Effector memory CD4-positive, alpha-beta T cell (primary cell): ENCODE results near the gene UAP1.
"Not testable (repeated sequence)": the region's sequence is repeated elsewhere in the genome, so short reads cannot be mapped to it uniquely, and the experiment has no call there.

ENCODE experiments used
- DNase-seq, 3 donors: peaks; one replicate each; pipeline ENCODE4 v3.0.0-alpha.2; 2020
- H3K27ac ChIP-seq: 2 replicates; pipeline ENCODE4 v1.7.0; 2013; ENCODE audit warnings: mild to moderate bottlenecking, low read length, moderate library complexity; ENCODE audit not compliant: insufficient read depth, poor library complexity, severe bottlenecking
- H3K27me3 ChIP-seq: replicated peaks from 2 replicates; pipeline ENCODE4 v1.7.0; 2013; ENCODE audit warnings: mild to moderate bottlenecking, low read length; ENCODE audit not compliant: insufficient read depth, control insufficient read depth, poor library complexity, severe bottlenecking
- H3K36me3 ChIP-seq: 2 replicates; pipeline ENCODE4 v1.7.0; 2013; ENCODE audit warnings: mild to moderate bottlenecking, low read length, moderate library complexity; ENCODE audit not compliant: control insufficient read depth, insufficient read depth
- H3K4me1 ChIP-seq: 2 replicates; pipeline ENCODE4 v1.7.0; 2013; ENCODE audit warnings: low read length, mild to moderate bottlenecking; ENCODE audit not compliant: control insufficient read depth, insufficient read depth, poor library complexity, severe bottlenecking
- H3K4me3 ChIP-seq: 2 replicates; pipeline ENCODE4 v1.7.0; 2013; ENCODE audit warnings: low read length, low read depth, mild to moderate bottlenecking; ENCODE audit not compliant: insufficient read depth, poor library complexity, severe bottlenecking
- H3K9me3 ChIP-seq: 2 replicates; pipeline ENCODE4 v1.7.0; 2013; ENCODE audit warnings: mild to moderate bottlenecking, low read length, moderate library complexity; ENCODE audit not compliant: control insufficient read depth

The UAP1 gene

GRCh38 chr1:162580308-162580707, 18.8 kb downstream of the UAP1 start:
- no peak overlapping the region for H3K27ac ChIP-seq
- H3K9me3 ChIP-seq = no peaks in the 10 kb centered on the region
- peaks cover 24% of the 10 kb centered on the region for H3K36me3 ChIP-seq
- H3K4me1 ChIP-seq = no peaks in the 10 kb centered on the region
- H3K27me3 ChIP-seq = no peaks in the 10 kb centered on the region
- DNase-seq = no peak
- H3K4me3 ChIP-seq = no peak overlapping the region

GRCh38 chr1:162582901-162583300, 21.4 kb downstream of the UAP1 start:
- not testable (repeated sequence) for H3K4me3 ChIP-seq, DNase-seq, H3K27ac ChIP-seq, H3K27me3 ChIP-seq, H3K9me3 ChIP-seq, H3K4me1 ChIP-seq
- H3K36me3 ChIP-seq = peaks cover 32% of the 10 kb centered on the region

- not testable (repeated sequence) for H3K27me3 ChIP-seq, H3K27ac ChIP-seq, DNase-seq, H3K4me1 ChIP-seq, H3K9me3 ChIP-seq, H3K4me3 ChIP-seq
- H3K36me3 ChIP-seq = peaks cover 31% of the 10 kb centered on the region
Observed at GRCh38 chr1:162585101-162585500, 23.6 kb downstream of the UAP1 start.

GRCh38 chr1:162587347-162587746, 25.8 kb downstream of the UAP1 start:
- no peak for DNase-seq
- H3K4me3 ChIP-seq = no peak overlapping the region
- no peaks in the 10 kb centered on the region for H3K4me1 ChIP-seq
- peaks cover 24% of the 10 kb centered on the region for H3K36me3 ChIP-seq
- H3K9me3 ChIP-seq = no peaks in the 10 kb centered on the region
- no peaks in the 10 kb centered on the region for H3K27me3 ChIP-seq
- no peak overlapping the region for H3K27ac ChIP-seq

- no peak for DNase-seq
- no peak overlapping the region for H3K27ac ChIP-seq
- H3K27me3 ChIP-seq = no peaks in the 10 kb centered on the region
- H3K4me3 ChIP-seq = no peak overlapping the region
- no peaks in the 10 kb centered on the region for H3K9me3 ChIP-seq
- peaks cover 20% of the 10 kb centered on the region for H3K36me3 ChIP-seq
- H3K4me1 ChIP-seq = no peaks in the 10 kb centered on the region
Observed at GRCh38 chr1:162587761-162588260, 26.3 kb downstream of the UAP1 start.

- no peak overlapping the region for H3K27ac ChIP-seq
- H3K27me3 ChIP-seq = no peaks in the 10 kb centered on the region
- H3K36me3 ChIP-seq = peaks cover 15% of the 10 kb centered on the region
- H3K9me3 ChIP-seq = no peaks in the 10 kb centered on the region
- H3K4me3 ChIP-seq = no peak overlapping the region
- DNase-seq = no peak
- H3K4me1 ChIP-seq = no peaks in the 10 kb centered on the region
Observed at GRCh38 chr1:162590101-162590500, 28.6 kb downstream of the UAP1 start.

- Histone ChIP-seq H3K27ac (no peak overlapping the region), H3K9me3 (no peaks in the 10 kb centered on the region), H3K27me3 (no peaks in the 10 kb centered on the region), H3K36me3 (peaks cover 15% of the 10 kb centered on the region), H3K4me1 (no peaks in the 10 kb centered on the region), H3K4me3 (no peak overlapping the region)
- DNase-seq = no peak
Observed at GRCh38 chr1:162590686-162591085, 29.2 kb downstream of the UAP1 start.

- Histone ChIP-seq H3K4me3 (no peak overlapping the region), H3K4me1 (no peaks in the 10 kb centered on the region), H3K27me3 (no peaks in the 10 kb centered on the region), H3K27ac (no peak overlapping the region), H3K36me3 (peaks cover 3% of the 10 kb centered on the region), H3K9me3 (no peaks in the 10 kb centered on the region)
- no peak for DNase-seq
Observed at GRCh38 chr1:162596514-162597170, 35.1 kb downstream of the UAP1 start.

GRCh38 chr1:162599451-162599850, 37.9 kb downstream of the UAP1 start:
- Histone ChIP-seq H3K9me3 (no peaks in the 10 kb centered on the region), H3K4me3 (no peak overlapping the region), H3K4me1 (no peaks in the 10 kb centered on the region), H3K36me3 (peaks cover 3% of the 10 kb centered on the region), H3K27me3 (no peaks in the 10 kb centered on the region), H3K27ac (no peak overlapping the region)
- DNase-seq = no peak

GRCh38 chr1:162603117-162603516, 41.6 kb downstream of the UAP1 start:
- DNase-seq, H3K4me1 ChIP-seq, H3K4me3 ChIP-seq, H3K36me3 ChIP-seq, H3K9me3 ChIP-seq, H3K27me3 ChIP-seq, H3K27ac ChIP-seq: not testable (repeated sequence)
